Pancreas (tissue), 10 donors: ENCODE results near the gene ACSL1. TPM values are rescaled to one million over a fixed set of nuclear protein-coding genes. Genes with fewer than 3 reads are reported as not detected.

Experiments used
- ATAC-seq, 4 donors: fragments of 200-7000 bp; cut with Tn5 transposase; one replicate each; pipeline versions ENCODE4 v1.8.0 to v1.9.1; 2020; ENCODE audit warnings: mild to moderate bottlenecking in 4 of 4, moderate library complexity in 4 of 4
- DNase-seq, 6 donors: peaks; one replicate each; pipeline ENCODE4 v3.0.0-alpha.2; 2020
- FAIRE-seq: peaks from 2 replicates; lab custom pipeline; 2012; peaks lifted over from hg19 to GRCh38; lab: Jason Lieb, UNC
- H3K27ac ChIP-seq, 4 donors: fragments of 200-600 bp; sonication (generic); 1 replicate in 3 of 4; 2 replicates in 1 of 4; pipeline versions ENCODE4 v1.5.0 to v1.8.0; 2020
- H3K27me3 ChIP-seq, 4 donors: fragments of 200-600 bp; one replicate each; pipeline ENCODE4 v1.8.0; 2021
- H3K36me3 ChIP-seq, 3 donors: fragments of 200-600 bp; sonication (generic) in 1 of 3; one replicate each; pipeline versions ENCODE4 v1.5.0 to v1.8.0; 2020 to 2021
- H3K4me1 ChIP-seq, 3 donors: fragments of 200-600 bp; one replicate each; pipeline ENCODE4 v1.8.0; 2021
- H3K4me3 ChIP-seq, 4 donors: fragments of 200-600 bp; sonication (generic) in 2 of 4; one replicate each; pipeline versions ENCODE4 v1.5.0 to v1.8.0; 2020 to 2021
- H3K9me3 ChIP-seq, 4 donors: fragments of 200-600 bp; one replicate each; pipeline ENCODE4 v1.8.0; 2021
- WGBS, 2 donors: extraction: QIAGEN DNeasy Blood & Tissue Kit; methylation state at CpG; one replicate each; pipeline ENCODE4 v1.1.7; 2013; 5-methylcytosine and 5-hydroxymethylcytosine counted together
- intact Hi-C, 3 donors: fragments of 100-400 bp; cut with DNase I; formaldehyde crosslinking; loops; one replicate each; pipeline versions ENCODE4 v1.11.1 to v1.14.2; 2022
- microRNA-seq, 2 donors: library from miRNA; unstranded; fragments of <30 nt; microRNA quantifications; one replicate each; pipeline versions ENCODE4 to v1.1.0, GENCODE V29; 2019 to 2020
- polyA plus RNA-seq, 2 donors: library from polyadenylated mRNA; stranded (reverse); fragments of 200-250 nt; gene quantifications; one replicate each; pipeline ENCODE4 v1.2.3, GENCODE V29; 2013
- total RNA-seq, 6 donors: library from RNA; stranded (reverse); fragmentation: NEBNext Ultra II Directional in 4 of 6; extraction: Animal tissue kit (Norgen Biotek cat#: 25700) in 4 of 6; gene quantifications; one replicate each; pipeline versions ENCODE4 v1.2.1 to v1.2.4, GENCODE V29; 2021 to 2023
- TF ChIP-seq, protein P1 (sequence below), 4 donors: fragments of 200-600 bp; sonication (generic) in 3 of 4; IDR thresholded peaks; one replicate each; pipeline versions ENCODE4 v1.5.0 to v1.8.0; 2021; ENCODE audit warnings: antibody characterized with exemption in 4 of 4
- donor health status: healthy with polysubstance abuse.
- donor health status: DM: no; HTN: no; CAD: no; lungs with moderate emphysema.
- donor health status: DM: no; HTN: no; CAD: no.
- donor health status: control.
- donor health status: control.
- donor health status: Bipolar disorder and iron deficiency.
- donor health status: DM: yes; HTN: yes; CAD: no.
- donor health status: DM: no; HTN: no; CAD: no.
- donor health status: DM: no; HTN: no; CAD: no.
- donor health status: DM: yes; HTN: yes; CAD: no.

Gene ACSL1
- total and polyA plus RNA-seq, 8 donors, result 16.0 to 39.4 (median 20.9) TPM

DNA sequence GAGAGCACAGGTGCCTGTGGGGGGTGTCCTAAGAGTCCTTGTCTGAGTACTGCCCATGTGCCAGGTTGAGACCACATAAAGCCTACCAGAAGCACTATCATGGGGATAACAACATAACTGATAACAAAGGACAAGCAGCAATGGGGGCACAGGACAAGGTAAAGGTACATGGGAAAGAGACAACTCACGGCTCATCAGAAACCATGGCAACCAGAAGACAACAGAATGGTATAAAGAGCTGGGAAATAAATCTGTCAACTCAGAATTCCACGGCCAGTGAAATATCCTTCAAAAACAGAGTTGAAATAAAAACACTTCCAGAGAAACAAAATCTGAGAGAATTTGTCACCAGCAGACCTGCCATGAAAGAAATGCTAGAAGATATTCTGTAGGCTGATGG is 111.9 kb downstream of the ACSL1 start:
- ATAC-seq (no peak), FAIRE-seq (no peak)

DNA sequence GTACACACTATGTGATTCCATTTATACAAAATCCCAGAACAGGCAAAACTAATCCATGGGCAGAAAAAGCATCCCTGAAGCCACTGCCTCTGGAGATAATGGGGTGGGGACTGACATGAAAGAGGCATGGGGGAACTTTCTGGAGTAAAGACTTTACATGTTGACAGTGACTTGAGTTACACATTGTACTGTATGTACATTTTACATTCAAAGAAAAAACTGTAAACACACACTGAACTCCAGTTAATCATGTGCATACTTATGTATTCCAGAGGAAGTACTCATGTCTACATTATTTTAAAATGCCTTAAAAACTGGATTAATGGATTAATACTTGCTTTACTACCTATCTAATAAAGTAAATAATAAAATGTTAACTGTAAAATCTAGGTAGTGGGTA is 113.4 kb downstream of the ACSL1 start:
- H3K36me3 ChIP-seq, result no peaks in the 10 kb centered on the region
- no peak for ATAC-seq
- TF ChIP-seq, protein P1, sequence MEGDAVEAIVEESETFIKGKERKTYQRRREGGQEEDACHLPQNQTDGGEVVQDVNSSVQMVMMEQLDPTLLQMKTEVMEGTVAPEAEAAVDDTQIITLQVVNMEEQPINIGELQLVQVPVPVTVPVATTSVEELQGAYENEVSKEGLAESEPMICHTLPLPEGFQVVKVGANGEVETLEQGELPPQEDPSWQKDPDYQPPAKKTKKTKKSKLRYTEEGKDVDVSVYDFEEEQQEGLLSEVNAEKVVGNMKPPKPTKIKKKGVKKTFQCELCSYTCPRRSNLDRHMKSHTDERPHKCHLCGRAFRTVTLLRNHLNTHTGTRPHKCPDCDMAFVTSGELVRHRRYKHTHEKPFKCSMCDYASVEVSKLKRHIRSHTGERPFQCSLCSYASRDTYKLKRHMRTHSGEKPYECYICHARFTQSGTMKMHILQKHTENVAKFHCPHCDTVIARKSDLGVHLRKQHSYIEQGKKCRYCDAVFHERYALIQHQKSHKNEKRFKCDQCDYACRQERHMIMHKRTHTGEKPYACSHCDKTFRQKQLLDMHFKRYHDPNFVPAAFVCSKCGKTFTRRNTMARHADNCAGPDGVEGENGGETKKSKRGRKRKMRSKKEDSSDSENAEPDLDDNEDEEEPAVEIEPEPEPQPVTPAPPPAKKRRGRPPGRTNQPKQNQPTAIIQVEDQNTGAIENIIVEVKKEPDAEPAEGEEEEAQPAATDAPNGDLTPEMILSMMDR (IDR thresholded peaks at IDR 0.05), result no peak
- intact Hi-C loops, result no loop called here
- no peaks in the 10 kb centered on the region for H3K4me1 ChIP-seq
- DNase-seq, result no peak
- H3K27me3 ChIP-seq, result no peaks in the 10 kb centered on the region
- no peak for FAIRE-seq
- no peaks in the 10 kb centered on the region for H3K9me3 ChIP-seq
- no peak overlapping the region for H3K4me3 ChIP-seq
- H3K27ac ChIP-seq, result no peak overlapping the region

More for the DNA sequence above, 111.9 kb downstream of the ACSL1 start:
- no peak for DNase-seq
- Histone ChIP-seq H3K27me3 (no peaks in the 10 kb centered on the region), H3K4me1 (no peaks in the 10 kb centered on the region), H3K27ac (no peak overlapping the region), H3K4me3 (no peak overlapping the region), H3K9me3 (no peaks in the 10 kb centered on the region), H3K36me3 (no peaks in the 10 kb centered on the region)
- WGBS, 2 donors, result 48 to 96% methylated on average over 2 of the region's 2 CpGs
- TF ChIP-seq, protein P1 (IDR thresholded peaks at IDR 0.05), result no peak
- intact Hi-C loops, result no loop called here

DNA sequence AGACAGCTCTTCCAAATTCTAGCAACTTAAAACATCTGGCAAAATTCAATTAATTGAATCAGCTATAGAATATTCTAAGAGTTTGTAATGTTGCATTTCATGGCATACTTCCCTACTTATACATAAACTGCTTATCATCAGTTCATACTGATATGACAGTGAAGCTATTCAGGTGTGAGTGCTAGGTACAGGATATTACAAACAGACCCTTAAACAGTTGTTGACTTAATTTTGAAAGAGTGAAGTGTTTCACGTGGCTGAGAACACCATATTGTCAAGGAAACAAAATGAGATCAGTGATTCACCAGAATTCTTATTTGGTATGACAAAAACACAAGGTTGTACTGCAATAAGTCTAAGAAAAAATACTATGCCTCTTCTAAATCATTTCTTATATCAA is 119.3 kb downstream of the ACSL1 start:
- WGBS, 2 donors, result 39 to 44% methylated on average over 1 of the region's 1 CpG
- TF ChIP-seq, protein P1 (IDR thresholded peaks at IDR 0.05), result no peak
- no peak for ATAC-seq

DNA sequence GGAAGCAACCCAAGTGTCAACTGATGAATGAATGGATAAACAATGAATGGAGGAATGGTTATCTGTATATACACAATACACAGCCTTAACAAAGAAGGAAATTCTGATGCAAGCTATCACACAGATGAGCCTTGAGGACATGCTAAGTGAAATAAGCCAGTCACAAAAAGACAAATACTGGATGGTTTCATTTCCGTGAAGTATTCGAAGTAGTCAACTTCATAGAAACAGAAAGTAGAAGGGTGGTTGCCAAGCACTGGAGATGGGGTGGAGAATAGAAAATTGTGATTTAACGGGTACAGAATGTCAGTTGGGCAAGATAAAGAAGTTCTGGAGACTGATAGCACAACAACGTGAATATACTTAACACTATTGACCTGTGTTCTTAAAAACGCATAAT is 120.1 kb downstream of the ACSL1 start:
- Histone ChIP-seq H3K4me3 (no peak overlapping the region), H3K27ac (no peak overlapping the region), H3K27me3 (no peaks in the 10 kb centered on the region), H3K9me3 (no peaks in the 10 kb centered on the region), H3K4me1 (no peaks in the 10 kb centered on the region), H3K36me3 (no peaks in the 10 kb centered on the region)
- FAIRE-seq, result no peak
- ATAC-seq, result no peak
- TF ChIP-seq, protein P1 (IDR thresholded peaks at IDR 0.05), result no peak
- intact Hi-C loops, result no loop called here
- WGBS, 2 donors, result 85 to 92% methylated on average over 5 of the region's 5 CpGs
- DNase-seq, result no peak

More for the DNA sequence above, 119.3 kb downstream of the ACSL1 start:
- Histone ChIP-seq H3K4me3 (no peak overlapping the region), H3K9me3 (no peaks in the 10 kb centered on the region), H3K4me1 (no peaks in the 10 kb centered on the region), H3K27ac (no peak overlapping the region), H3K27me3 (no peaks in the 10 kb centered on the region), H3K36me3 (no peaks in the 10 kb centered on the region)
- intact Hi-C loops, result no loop called here
- FAIRE-seq, result no peak
- no peak for DNase-seq

Small RNAs within 50 kb of the gene (microRNA-seq; reads per million reads assigned to microRNA genes)
- 0 reads per million in 2 donors for gene MIR3945

Other genes starting within 250 kb of the ACSL1 start
- gene CASP3, start 176.5 kb downstream of the ACSL1 start, total RNA-seq, result 10 to 100 TPM in 1 of 6 donors, 1 to 10 TPM in 5; 3.6 to 13.6 (median 6.3) TPM
- gene CASP3, start 176.5 kb downstream of the ACSL1 start, polyA plus RNA-seq, result 1 to 10 TPM; 4.8 to 8.1 TPM
- 10 to 100 TPM in 1 of 6 donors, 1 to 10 TPM in 5; 3.3 to 10.2 (median 6.0) TPM for gene PRIMPOL, start 176.2 kb downstream of the ACSL1 start, total RNA-seq
- gene PRIMPOL, start 176.2 kb downstream of the ACSL1 start, polyA plus RNA-seq, result 10 to 100 TPM; 20.0 to 22.8 TPM
- gene CENPU, start 91.9 kb downstream of the ACSL1 start, total RNA-seq, result 1 to 10 TPM in 4 of 6 donors, under 1 TPM in 2; 0.60 to 2.9 (median 1.1) TPM
- gene CENPU, start 91.9 kb downstream of the ACSL1 start, polyA plus RNA-seq, result 1 to 10 TPM; 1.1 to 1.5 TPM
- gene HELT, start 192.5 kb upstream of the ACSL1 start, total RNA-seq, result not detected
- gene HELT, start 192.5 kb upstream of the ACSL1 start, polyA plus RNA-seq, result not detected